GM23338 (cell line): ENCODE data around the gene LEMD1. TPM values are rescaled to one million over a fixed set of nuclear protein-coding genes. Genes with fewer than 3 reads are reported as not detected.

Experiments used
- ATAC-seq: fragments of 200-7000 bp; cut with Tn5 transposase; 3 replicates; pipeline ENCODE4 v1.9.1; 2020
- DNase-seq: peaks from one replicate; pipeline ENCODE4 v3.0.0-alpha.2; 2015; ENCODE audit warnings: low spot score
- H2AFZ ChIP-seq: fragments of 200-600 bp; sonication (generic); 2 replicates; pipeline ENCODE4 v1.8.0; 2016; ENCODE audit warnings: antibody characterized with exemption, mild to moderate bottlenecking, moderate library complexity
- H3F3A ChIP-seq: fragments of 200-600 bp; sonication (generic); replicated peaks from 2 replicates; pipeline ENCODE4 v1.8.0; 2017; ENCODE audit warnings: antibody characterized with exemption, mixed run types, low read depth
- H3K27ac ChIP-seq: fragments of 200-600 bp; sonication (generic); 2 replicates; pipeline ENCODE4 v1.6.1; 2016; ENCODE audit warnings: low read depth
- H3K27me3 ChIP-seq: fragments of 200-600 bp; sonication (generic); 2 replicates; pipeline ENCODE4 v1.8.0; 2016; ENCODE audit warnings: mild to moderate bottlenecking, mixed run types, moderate library complexity; ENCODE audit not compliant: insufficient read depth
- H3K36me3 ChIP-seq: fragments of 200-600 bp; sonication (generic); 2 replicates; pipeline ENCODE4 v1.8.0; 2016; ENCODE audit warnings: mild to moderate bottlenecking; ENCODE audit not compliant: insufficient read depth
- H3K4me1 ChIP-seq: fragments of 200-600 bp; sonication (generic); 2 replicates; pipeline ENCODE4 v1.8.0; 2016; ENCODE audit warnings: mild to moderate bottlenecking, moderate library complexity; ENCODE audit not compliant: insufficient read depth
- H3K4me2 ChIP-seq: fragments of 200-600 bp; sonication (generic); 2 replicates; pipeline ENCODE4 v1.7.1; 2017; ENCODE audit warnings: mixed run types
- H3K4me3 ChIP-seq: fragments of 200-600 bp; sonication (generic); 2 replicates; pipeline ENCODE4 v1.6.1; 2016; ENCODE audit warnings: mixed run types
- H3K79me2 ChIP-seq: fragments of 200-600 bp; sonication (generic); replicated peaks from 2 replicates; pipeline ENCODE4 v1.8.0; 2017; ENCODE audit warnings: mild to moderate bottlenecking; ENCODE audit not compliant: insufficient read depth
- H3K9me2 ChIP-seq: fragments of 200-600 bp; sonication (generic); 2 replicates; pipeline ENCODE4 v1.8.0; 2017; ENCODE audit not compliant: insufficient read depth
- H4K20me1 ChIP-seq: fragments of 200-600 bp; sonication (generic); replicated peaks from 2 replicates; pipeline ENCODE4 v1.8.0; 2017; ENCODE audit warnings: mild to moderate bottlenecking; ENCODE audit not compliant: insufficient read depth
- H3K27ac Mint-ChIP-seq: 2 replicates; pipeline ENCODE4 v1.8.0; 2020; ENCODE audit warnings: inconsistent platforms, mild to moderate bottlenecking, moderate library complexity, mixed read lengths
- H3K27me3 Mint-ChIP-seq: 3 replicates; pipeline ENCODE4 v1.8.0; 2022; ENCODE audit warnings: low read depth, mild to moderate bottlenecking, moderate library complexity, mixed read lengths, inconsistent platforms; ENCODE audit not compliant: insufficient read depth, poor library complexity
- H3K36me3 Mint-ChIP-seq: 3 replicates; pipeline ENCODE4 v1.8.0; 2021; ENCODE audit warnings: low read depth, mild to moderate bottlenecking, inconsistent platforms, moderate library complexity, mixed read lengths
- H3K4me1 Mint-ChIP-seq: 3 replicates; pipeline ENCODE4 v1.8.0; 2020; ENCODE audit warnings: mild to moderate bottlenecking, inconsistent platforms, mixed read lengths
- H3K4me3 Mint-ChIP-seq: 3 replicates; pipeline ENCODE4 v1.8.0; 2021; ENCODE audit warnings: moderate library complexity, mild to moderate bottlenecking, inconsistent platforms, mixed read lengths
- H3K9me3 Mint-ChIP-seq: 3 replicates; pipeline ENCODE4 v1.8.0; 2020; ENCODE audit warnings: moderate library complexity, mild to moderate bottlenecking, inconsistent platforms, mixed read lengths
- CREB1 ChIP-seq: fragments of 250-450 bp; sonication (Bioruptor Pico); IDR thresholded peaks from 2 replicates; pipeline ENCODE4 v1.5.0; 2020; ENCODE audit warnings: low read depth, mild to moderate bottlenecking, moderate library complexity
- CTCF ChIP-seq, 2 experiments: fragments of 200-600 bp in 1 of 2; sonication (generic) in 1 of 2; conservative IDR thresholded peaks; 2 replicates each; pipeline versions ENCODE4 v1.5.1 to v1.6.1; 2016 to 2017; ENCODE audit warnings: antibody characterized with exemption in 2 of 2, low read depth in 2 of 2, mild to moderate bottlenecking in 2 of 2, moderate library complexity in 1 of 2
- ETS1 ChIP-seq: IDR thresholded peaks from 2 replicates; pipeline ENCODE4 v1.6.1; 2016; ENCODE audit warnings: antibody characterized with exemption
- EZH2phosphoT487 ChIP-seq: fragments of 200-600 bp; sonication (generic); IDR thresholded peaks from one replicate; pipeline ENCODE4 v1.8.1; 2018; ENCODE audit warnings: antibody characterized with exemption; ENCODE audit not compliant: unreplicated experiment
- NANOG ChIP-seq: IDR thresholded peaks from 2 replicates; pipeline ENCODE4 v1.6.1; 2016; ENCODE audit warnings: antibody characterized with exemption, borderline replicate concordance
- POLR2AphosphoS5 ChIP-seq: IDR thresholded peaks from 2 replicates; pipeline ENCODE4 v1.6.1; 2016; ENCODE audit warnings: antibody characterized with exemption, low read depth
- STAT1 ChIP-seq: IDR thresholded peaks from one replicate; pipeline ENCODE4 v1.6.1; 2016; ENCODE audit warnings: antibody characterized with exemption; ENCODE audit not compliant: unreplicated experiment
- ZNF114 ChIP-seq: fragments of 250-450 bp; sonication (Bioruptor Pico); IDR thresholded peaks from 2 replicates; pipeline ENCODE4 v1.5.0; 2020; ENCODE audit warnings: mild to moderate bottlenecking, moderate library complexity
- ZNF331 ChIP-seq: fragments of 250-450 bp; sonication (Bioruptor Pico); IDR thresholded peaks from 2 replicates; pipeline ENCODE4 v1.5.0; 2020; ENCODE audit warnings: low read depth, mild to moderate bottlenecking, moderate library complexity
- ZNF462 ChIP-seq: fragments of 250-450 bp; sonication (Bioruptor Pico); IDR thresholded peaks from 2 replicates; pipeline ENCODE4 v1.5.0; 2020; ENCODE audit warnings: mild to moderate bottlenecking, moderate library complexity
- polyA plus RNA-seq: library from polyadenylated mRNA; unstranded; fragments of >200 nt; fragmentation: Nextera tagmentation; extraction: Ambion mirVana; gene quantifications from 2 replicates; pipeline ENCODE4 v1.2.1, GENCODE V29; 2016
- total RNA-seq: library from RNA; depleted of rRNA; stranded (reverse); fragments of >200 nt; shearing (Covaris generic); gene quantifications from 2 replicates; pipeline ENCODE4 v1.2.3, GENCODE V29; 2014

The LEMD1 gene
- total and polyA plus RNA-seq, 2 experiments from 2014 or later, result 4.7 to 10.7 TPM

- no peak for TF ChIP-seq ETS1
- no peak for TF ChIP-seq CREB1 (CRISPR knock-in tag)
These were observed 66.8 kb downstream of the LEMD1 start (continued) for GRCh38 chr1:205355075-205355453.

GRCh38 chr1:205354259-205355074, 67.4 kb downstream of the LEMD1 start:
- Mint-ChIP-seq H3K36me3 (no peaks in the 10 kb centered on the region), H3K4me3 (no peak overlapping the region), H3K27me3 (peaks cover 18% of the 10 kb centered on the region), H3K4me1 (peaks cover 74% of the 10 kb centered on the region), H3K27ac (no peak overlapping the region), H3K9me3 (no peaks in the 10 kb centered on the region; the same call in 2 of the 3 replicates)
- no peaks in the 10 kb centered on the region for H4K20me1 ChIP-seq
- no peak overlapping the region for H3K4me3 ChIP-seq
- no peaks in the 10 kb centered on the region for H3K9me2 ChIP-seq
- H3K79me2 ChIP-seq, result no peaks in the 10 kb centered on the region
- peaks cover 79% of the 10 kb centered on the region for H3K4me1 ChIP-seq
- ATAC-seq, result peak; percentile 5; the same call in 1 of the 3 replicates
- no peaks in the 10 kb centered on the region for H3K36me3 ChIP-seq
- H2AFZ ChIP-seq, result peak overlapping the region; percentile 3; the same call in 1 of the 2 replicates
- H3K27me3 ChIP-seq, result no peaks in the 10 kb centered on the region
- peaks cover 32% of the 10 kb centered on the region for H3F3A ChIP-seq
- H3K4me2 ChIP-seq, result 0 out of 2 replicates have a peak overlapping the region, but pooled peaks have one; percentile 36
- DNase-seq, result peak; percentile 90
- TF ChIP-seq CTCF (conservative IDR thresholded peaks at IDR 0.05; ENCODE audit: low read depth in 2 of 2) (peak; percentile 82 to 95), STAT1 (no peak)
- peak overlapping the region; percentile 11; the same call in 1 of the 2 replicates for H3K27ac ChIP-seq

GRCh38 chr1:205353612-205354011, 68.2 kb downstream of the LEMD1 start:
- Mint-ChIP-seq H3K27me3 (peaks cover 18% of the 10 kb centered on the region), H3K36me3 (no peaks in the 10 kb centered on the region), H3K4me1 (peaks cover 78% of the 10 kb centered on the region), H3K27ac (no peak overlapping the region), H3K9me3 (no peaks in the 10 kb centered on the region; the same call in 2 of the 3 replicates), H3K4me3 (no peak overlapping the region)
- Histone ChIP-seq H2AFZ (peak overlapping the region; percentile 3; the same call in 1 of the 2 replicates), H3K9me2 (no peaks in the 10 kb centered on the region), H3K27ac (no peak overlapping the region), H4K20me1 (no peaks in the 10 kb centered on the region), H3K4me1 (peaks cover 85% of the 10 kb centered on the region), H3K4me2 (no peak overlapping the region), H3K27me3 (no peaks in the 10 kb centered on the region), H3K4me3 (no peak overlapping the region), H3K79me2 (no peaks in the 10 kb centered on the region), H3K36me3 (no peaks in the 10 kb centered on the region), H3F3A (peaks cover 29% of the 10 kb centered on the region)
- no peak for DNase-seq
- no peak for ATAC-seq
- TF ChIP-seq CREB1 (CRISPR knock-in tag), result no peak
- TF ChIP-seq ZNF462 (CRISPR knock-in tag), result no peak
- no peak for TF ChIP-seq EZH2phosphoT487
- TF ChIP-seq POLR2AphosphoS5, result no peak
- TF ChIP-seq ZNF331 (CRISPR knock-in tag), result no peak
- TF ChIP-seq ZNF114 (CRISPR knock-in tag), result no peak
- no peak for TF ChIP-seq NANOG
